Measurements from ENCODE around the gene BICC1.

Gene BICC1

GRCh38 chr10:58752665-58753064 lies 240.0 kb downstream of the BICC1 start:
- no CpG with 5 or more reads among the region's 3 CpGs for WGBS (ENCODE audit: extremely low coverage, insufficient coverage, low lambda C conversion rate)
- no peak for DNase-seq

GRCh38 chr10:58753425-58753824 lies 240.8 kb downstream of the BICC1 start:
- no peak overlapping the region for H3K18ac ChIP-seq (ENCODE audit: low read length)
- H3K9ac ChIP-seq (ENCODE audit: low read length), result no peak overlapping the region
- H3K27me3 ChIP-seq (ENCODE audit: insufficient read depth, low read length, poor library complexity), result no peaks in the 10 kb centered on the region
- no peak overlapping the region for H2BK5ac ChIP-seq (ENCODE audit: low read length)
- WGBS (ENCODE audit: extremely low coverage, insufficient coverage, low lambda C conversion rate), result no CpG with 5 or more reads among the region's 2 CpGs
- H3K36me3 ChIP-seq (ENCODE audit: control insufficient read depth, insufficient read depth, low read length), result no peaks in the 10 kb centered on the region
- H2BK15ac ChIP-seq (replicated peaks; ENCODE audit: low read depth), result no peak overlapping the region
- no peak overlapping the region for H4K5ac ChIP-seq (ENCODE audit: low read length)
- no peaks in the 10 kb centered on the region for H3K79me1 ChIP-seq (ENCODE audit: low read length)
- H3K4ac ChIP-seq (ENCODE audit: low read depth, low read length), result no peak overlapping the region
- H4K8ac ChIP-seq (ENCODE audit: low read depth, low read length), result no peak overlapping the region
- no peak overlapping the region for H3K23ac ChIP-seq (ENCODE audit: low read length)
- no peak for DNase-seq
- no peaks in the 10 kb centered on the region for H3K79me2 ChIP-seq (ENCODE audit: control insufficient read depth, insufficient read depth, low read length)
- H3K56ac ChIP-seq (ENCODE audit: low read length), result no peak overlapping the region
- H3K27ac ChIP-seq (ENCODE audit: low read depth, low read length), result no peak overlapping the region
- no peaks in the 10 kb centered on the region for H3K4me1 ChIP-seq (ENCODE audit: control insufficient read depth, low read depth, low read length)
- H3K4me3 ChIP-seq (ENCODE audit: low read length), result no peak overlapping the region
- H2AK5ac ChIP-seq (ENCODE audit: low read length), result no peak overlapping the region
- no peak overlapping the region for H2BK120ac ChIP-seq (ENCODE audit: low read depth, low read length)
- H3K4me2 ChIP-seq (ENCODE audit: low read length), result no peak overlapping the region

More at GRCh38 chr10:58752665-58753064, 240.0 kb downstream of the BICC1 start:
- H4K8ac ChIP-seq (ENCODE audit: low read depth, low read length), result no peak overlapping the region
- H3K79me2 ChIP-seq (ENCODE audit: control insufficient read depth, insufficient read depth, low read length), result no peaks in the 10 kb centered on the region
- H3K27ac ChIP-seq (ENCODE audit: low read depth, low read length), result no peak overlapping the region
- H2BK120ac ChIP-seq (ENCODE audit: low read depth, low read length), result no peak overlapping the region
- no peak overlapping the region for H3K56ac ChIP-seq (ENCODE audit: low read length)
- no peak overlapping the region for H3K18ac ChIP-seq (ENCODE audit: low read length)
- no peak overlapping the region for H2BK15ac ChIP-seq (replicated peaks; ENCODE audit: low read depth)
- no peaks in the 10 kb centered on the region for H3K4me1 ChIP-seq (ENCODE audit: control insufficient read depth, low read depth, low read length)
- no peaks in the 10 kb centered on the region for H3K79me1 ChIP-seq (ENCODE audit: low read length)
- no peak overlapping the region for H3K4me3 ChIP-seq (ENCODE audit: low read length)
- H2AK5ac ChIP-seq (ENCODE audit: low read length), result no peak overlapping the region
- no peak overlapping the region for H2BK5ac ChIP-seq (ENCODE audit: low read length)
- no peak overlapping the region for H3K4me2 ChIP-seq (ENCODE audit: low read length)
- no peaks in the 10 kb centered on the region for H3K36me3 ChIP-seq (ENCODE audit: control insufficient read depth, insufficient read depth, low read length)
- H4K5ac ChIP-seq (ENCODE audit: low read length), result no peak overlapping the region
- H3K23ac ChIP-seq (ENCODE audit: low read length), result no peak overlapping the region
- H3K27me3 ChIP-seq (ENCODE audit: insufficient read depth, low read length, poor library complexity), result no peaks in the 10 kb centered on the region
- H3K4ac ChIP-seq (ENCODE audit: low read depth, low read length), result no peak overlapping the region
- H3K9ac ChIP-seq (ENCODE audit: low read length), result no peak overlapping the region

- Histone ChIP-seq H3K27ac (ENCODE audit: low read depth, low read length) (no peak overlapping the region), H3K79me2 (ENCODE audit: control insufficient read depth, insufficient read depth, low read length) (no peaks in the 10 kb centered on the region), H3K4me3 (ENCODE audit: low read length) (no peak overlapping the region), H2BK5ac (ENCODE audit: low read length) (no peak overlapping the region), H3K56ac (ENCODE audit: low read length) (no peak overlapping the region), H2BK15ac (replicated peaks; ENCODE audit: low read depth) (no peak overlapping the region), H4K5ac (ENCODE audit: low read length) (no peak overlapping the region), H3K79me1 (ENCODE audit: low read length) (no peaks in the 10 kb centered on the region), H3K23ac (ENCODE audit: low read length) (no peak overlapping the region), H2BK120ac (ENCODE audit: low read depth, low read length) (no peak overlapping the region), H2AK5ac (ENCODE audit: low read length) (no peak overlapping the region), H3K9ac (ENCODE audit: low read length) (no peak overlapping the region), H3K4me2 (ENCODE audit: low read length) (no peak overlapping the region), H3K18ac (ENCODE audit: low read length) (no peak overlapping the region), H3K27me3 (ENCODE audit: insufficient read depth, low read length, poor library complexity) (no peaks in the 10 kb centered on the region), H3K36me3 (ENCODE audit: control insufficient read depth, insufficient read depth, low read length) (no peaks in the 10 kb centered on the region), H3K4me1 (ENCODE audit: control insufficient read depth, low read depth, low read length) (no peaks in the 10 kb centered on the region), H4K8ac (ENCODE audit: low read depth, low read length) (no peak overlapping the region), H3K4ac (ENCODE audit: low read depth, low read length) (no peak overlapping the region)
- no peak for DNase-seq
- no CpG with 5 or more reads among the region's 4 CpGs for WGBS (ENCODE audit: extremely low coverage, insufficient coverage, low lambda C conversion rate)
These were observed 242.0 kb downstream of the BICC1 start for GRCh38 chr10:58754469-58755339.

GRCh38 chr10:58755340-58755610 lies 242.6 kb downstream of the BICC1 start:
- no peak overlapping the region for H3K27ac ChIP-seq (ENCODE audit: low read depth, low read length)
- no peak overlapping the region for H3K4me3 ChIP-seq (ENCODE audit: low read length)
- H3K56ac ChIP-seq (ENCODE audit: low read length), result no peak overlapping the region
- H2AK5ac ChIP-seq (ENCODE audit: low read length), result no peak overlapping the region
- no peak overlapping the region for H4K8ac ChIP-seq (ENCODE audit: low read depth, low read length)
- H2BK5ac ChIP-seq (ENCODE audit: low read length), result no peak overlapping the region
- no peak overlapping the region for H3K18ac ChIP-seq (ENCODE audit: low read length)
- H2BK120ac ChIP-seq (ENCODE audit: low read depth, low read length), result no peak overlapping the region
- H4K5ac ChIP-seq (ENCODE audit: low read length), result no peak overlapping the region
- no peak overlapping the region for H3K23ac ChIP-seq (ENCODE audit: low read length)
- H3K79me2 ChIP-seq (ENCODE audit: control insufficient read depth, insufficient read depth, low read length), result no peaks in the 10 kb centered on the region
- no peaks in the 10 kb centered on the region for H3K79me1 ChIP-seq (ENCODE audit: low read length)
- no peaks in the 10 kb centered on the region for H3K36me3 ChIP-seq (ENCODE audit: control insufficient read depth, insufficient read depth, low read length)
- H3K27me3 ChIP-seq (ENCODE audit: insufficient read depth, low read length, poor library complexity), result no peaks in the 10 kb centered on the region
- no peak overlapping the region for H3K4me2 ChIP-seq (ENCODE audit: low read length)
- no peaks in the 10 kb centered on the region for H3K4me1 ChIP-seq (ENCODE audit: control insufficient read depth, low read depth, low read length)
- no CpG with 5 or more reads among the region's 1 CpG for WGBS (ENCODE audit: extremely low coverage, insufficient coverage, low lambda C conversion rate)
- H2BK15ac ChIP-seq (replicated peaks; ENCODE audit: low read depth), result no peak overlapping the region
- DNase-seq, result no peak
- H3K4ac ChIP-seq (ENCODE audit: low read depth, low read length), result no peak overlapping the region
- no peak overlapping the region for H3K9ac ChIP-seq (ENCODE audit: low read length)

GRCh38 chr10:58755677-58756076 lies 243.0 kb downstream of the BICC1 start:
- Histone ChIP-seq H3K56ac (ENCODE audit: low read length) (no peak overlapping the region), H2BK15ac (replicated peaks; ENCODE audit: low read depth) (no peak overlapping the region), H3K79me2 (ENCODE audit: control insufficient read depth, insufficient read depth, low read length) (no peaks in the 10 kb centered on the region), H2BK5ac (ENCODE audit: low read length) (no peak overlapping the region), H3K9ac (ENCODE audit: low read length) (no peak overlapping the region), H2AK5ac (ENCODE audit: low read length) (no peak overlapping the region), H4K8ac (ENCODE audit: low read depth, low read length) (no peak overlapping the region), H3K4me3 (ENCODE audit: low read length) (no peak overlapping the region), H3K27ac (ENCODE audit: low read depth, low read length) (no peak overlapping the region), H3K4me2 (ENCODE audit: low read length) (no peak overlapping the region), H3K36me3 (ENCODE audit: control insufficient read depth, insufficient read depth, low read length) (no peaks in the 10 kb centered on the region), H4K5ac (ENCODE audit: low read length) (no peak overlapping the region), H3K27me3 (ENCODE audit: insufficient read depth, low read length, poor library complexity) (no peaks in the 10 kb centered on the region), H3K18ac (ENCODE audit: low read length) (no peak overlapping the region), H3K4ac (ENCODE audit: low read depth, low read length) (no peak overlapping the region), H3K79me1 (ENCODE audit: low read length) (no peaks in the 10 kb centered on the region), H3K23ac (ENCODE audit: low read length) (no peak overlapping the region), H2BK120ac (ENCODE audit: low read depth, low read length) (no peak overlapping the region), H3K4me1 (ENCODE audit: control insufficient read depth, low read depth, low read length) (no peaks in the 10 kb centered on the region)
- DNase-seq, result peak; percentile 9
- WGBS (ENCODE audit: extremely low coverage, insufficient coverage, low lambda C conversion rate), result no CpG with 5 or more reads among the region's 4 CpGs

Measured in mesendoderm (in vitro differentiated cells).